HG03521 (cell line): ENCODE data around the gene SLC7A6.

ENCODE experiments used
- ATAC-seq: cut with Tn5 transposase; IDR thresholded peaks from one replicate; pipeline ENCODE4 v1.9.1; 2021; ENCODE audit warnings: mild to moderate bottlenecking, moderate library complexity; ENCODE audit not compliant: unreplicated experiment

SLC7A6 gene

GRCh38 chr16:68234188-68235107, 29.9 kb upstream of the SLC7A6 start:
- no peak for ATAC-seq

DNA sequence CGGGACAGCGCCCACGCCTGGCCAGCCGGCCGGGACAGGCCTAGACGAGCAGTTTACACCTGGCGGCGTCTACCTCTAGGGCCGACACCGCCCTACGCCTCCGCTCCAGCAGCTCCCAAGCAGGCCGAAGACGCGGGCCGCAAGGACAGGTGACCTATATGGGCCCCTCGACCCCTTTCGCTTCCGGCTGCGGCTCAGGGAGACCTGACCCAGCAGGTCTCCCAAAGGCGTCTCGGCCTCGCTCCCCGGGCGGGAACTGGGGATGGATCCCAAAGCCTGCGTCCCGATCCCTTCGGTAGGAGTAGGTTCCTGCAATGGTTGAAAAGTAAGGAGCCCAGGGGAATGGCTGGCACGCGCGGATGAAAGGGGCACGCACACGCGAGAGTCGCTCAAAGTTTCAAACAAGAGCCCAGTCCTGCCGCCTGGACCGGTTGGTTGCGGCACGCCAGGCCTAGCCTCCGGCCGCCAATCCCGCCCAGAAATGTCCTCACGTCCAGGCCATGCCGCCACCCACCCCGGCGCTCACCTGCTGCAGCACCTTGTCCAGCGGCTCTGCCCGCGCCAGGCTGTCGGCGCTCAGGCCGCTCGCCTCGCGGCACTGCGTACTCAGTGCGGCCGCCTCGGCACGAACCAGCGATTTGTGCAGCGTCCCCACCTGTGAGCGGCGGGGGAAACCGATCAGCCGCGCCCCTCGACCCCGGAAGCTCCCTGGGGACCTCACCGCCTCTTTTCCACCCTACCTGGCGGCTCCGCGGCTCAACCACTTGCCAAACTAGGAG, 29.0 kb upstream of the SLC7A6 start:
- ATAC-seq: no peak

- ATAC-seq: no peak
Observed at GRCh38 chr16:68235887-68236136, 28.5 kb upstream of the SLC7A6 start, which contains the start of gene ESRP2. Gene ESRP2 (minus strand): TSS chr16:68236127. CDS start chr16:68236045, 82 bp downstream.

DNA sequence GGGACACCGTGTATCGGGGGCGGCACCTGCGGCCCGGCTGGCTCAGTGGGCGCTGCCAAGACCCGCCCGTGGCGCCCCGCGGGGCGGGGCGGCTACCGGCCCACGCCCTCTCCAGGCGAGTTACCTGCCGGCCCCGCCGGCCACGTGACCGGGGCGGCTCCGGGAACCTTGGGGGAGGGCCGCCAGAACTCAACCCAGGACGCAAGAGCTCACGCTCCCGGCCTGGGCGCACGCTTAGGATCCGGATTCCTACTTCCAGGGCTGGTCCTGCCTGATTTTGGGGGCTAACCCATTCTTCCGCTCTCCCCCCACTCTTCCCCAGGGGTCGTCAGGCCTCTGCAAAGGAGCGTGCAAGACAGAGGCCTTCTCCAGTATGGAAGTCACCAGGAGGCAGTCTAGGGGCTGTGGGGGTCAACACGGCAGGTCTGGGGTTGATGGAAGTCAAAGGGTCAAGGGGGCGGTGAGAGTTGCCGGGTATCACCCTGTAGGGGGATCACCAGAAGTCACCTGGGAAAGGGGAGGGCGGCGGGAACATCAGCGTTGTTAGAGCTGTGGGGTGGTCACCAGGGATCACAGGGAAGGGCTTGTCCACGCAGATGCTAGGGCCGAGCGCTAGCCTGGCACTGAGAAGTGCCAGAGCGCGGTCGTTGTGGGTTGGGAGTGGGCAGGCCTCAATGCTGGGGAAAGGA, 28.0 kb upstream of the SLC7A6 start:
- ATAC-seq: no peak

DNA sequence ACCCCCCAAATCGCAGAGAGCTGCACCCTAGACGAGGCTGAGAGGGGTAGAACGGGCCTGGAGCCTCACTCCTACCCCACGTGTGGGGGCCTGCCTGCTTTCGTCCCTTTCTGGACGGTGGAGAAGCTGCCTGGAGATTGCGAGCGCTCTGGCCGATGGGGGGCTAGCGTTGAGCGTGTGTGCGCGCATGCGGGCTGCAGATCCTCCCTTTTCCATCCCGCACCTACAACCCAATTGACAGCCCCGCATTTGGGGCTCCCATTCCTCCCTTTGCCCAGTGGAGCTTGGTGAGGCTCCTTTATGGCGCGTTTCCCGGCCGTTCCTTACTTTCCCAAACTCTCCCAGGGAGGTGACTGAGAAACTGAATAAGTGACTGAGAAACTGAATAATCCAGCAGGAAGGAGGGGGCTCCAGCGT, 27.5 kb upstream of the SLC7A6 start:
- ATAC-seq: no peak

- ATAC-seq: peak; percentile 88
Observed at GRCh38 chr16:68237243-68238028, 26.9 kb upstream of the SLC7A6 start.

DNA sequence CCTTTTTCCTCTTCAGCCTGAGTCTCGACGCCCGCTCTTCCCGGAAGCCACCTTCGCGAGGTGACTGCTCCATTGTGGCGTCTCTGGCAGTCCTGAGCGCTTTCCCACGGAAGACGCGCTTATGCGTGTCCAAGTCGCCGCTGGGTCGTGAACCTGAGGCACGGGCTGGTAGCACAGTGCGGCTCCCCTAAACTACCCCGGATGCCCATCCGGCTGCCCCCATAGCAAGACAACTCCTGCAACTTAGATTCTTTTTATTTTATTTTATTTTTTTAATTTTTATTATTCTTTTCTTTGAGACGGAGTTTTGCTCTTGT, 26.3 kb upstream of the SLC7A6 start:
- no peak for ATAC-seq

DNA sequence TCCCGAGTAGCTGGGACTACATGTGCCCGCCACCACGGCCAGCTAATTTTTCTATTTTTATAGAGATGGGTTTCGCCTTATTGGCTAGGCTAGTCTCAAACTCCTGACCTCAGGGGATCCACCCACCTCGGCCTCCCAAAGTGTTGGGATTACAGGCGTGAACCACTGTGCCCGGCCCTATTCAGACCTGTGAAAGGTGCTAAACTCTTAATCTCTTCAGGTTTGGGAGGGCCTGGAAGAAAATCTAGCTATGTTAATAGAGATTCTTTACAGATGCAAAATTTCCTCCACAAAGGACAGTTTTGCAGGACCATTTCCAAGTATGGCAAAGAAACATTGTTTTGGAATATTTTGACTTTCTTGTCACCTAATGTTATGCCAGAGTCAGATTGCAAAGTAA, 22.2 kb upstream of the SLC7A6 start:
- ATAC-seq: no peak

- no peak for ATAC-seq
Observed at GRCh38 chr16:68242926-68243858, 21.1 kb upstream of the SLC7A6 start.

DNA sequence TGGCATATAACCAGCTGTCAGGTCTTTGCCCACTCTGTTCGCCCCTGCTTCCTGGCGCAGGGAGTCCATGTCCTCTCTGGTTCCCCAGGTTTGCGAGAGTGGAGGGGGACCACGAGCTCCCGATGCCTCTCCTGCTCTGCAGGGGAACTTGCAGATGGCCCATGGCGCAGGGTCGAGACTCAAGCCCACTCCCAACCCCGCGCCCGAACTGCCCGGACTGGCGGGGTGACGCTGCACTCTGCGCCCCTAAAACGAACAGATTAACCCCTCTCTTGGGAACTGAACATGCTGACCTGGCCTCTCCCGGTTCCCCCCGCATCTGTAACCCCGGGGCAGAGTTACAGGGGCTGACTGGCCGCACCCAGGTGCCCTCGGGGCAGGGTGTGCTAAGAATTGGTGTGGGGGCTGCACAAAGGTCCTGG, 19.8 kb upstream of the SLC7A6 start:
- ATAC-seq: no peak

DNA sequence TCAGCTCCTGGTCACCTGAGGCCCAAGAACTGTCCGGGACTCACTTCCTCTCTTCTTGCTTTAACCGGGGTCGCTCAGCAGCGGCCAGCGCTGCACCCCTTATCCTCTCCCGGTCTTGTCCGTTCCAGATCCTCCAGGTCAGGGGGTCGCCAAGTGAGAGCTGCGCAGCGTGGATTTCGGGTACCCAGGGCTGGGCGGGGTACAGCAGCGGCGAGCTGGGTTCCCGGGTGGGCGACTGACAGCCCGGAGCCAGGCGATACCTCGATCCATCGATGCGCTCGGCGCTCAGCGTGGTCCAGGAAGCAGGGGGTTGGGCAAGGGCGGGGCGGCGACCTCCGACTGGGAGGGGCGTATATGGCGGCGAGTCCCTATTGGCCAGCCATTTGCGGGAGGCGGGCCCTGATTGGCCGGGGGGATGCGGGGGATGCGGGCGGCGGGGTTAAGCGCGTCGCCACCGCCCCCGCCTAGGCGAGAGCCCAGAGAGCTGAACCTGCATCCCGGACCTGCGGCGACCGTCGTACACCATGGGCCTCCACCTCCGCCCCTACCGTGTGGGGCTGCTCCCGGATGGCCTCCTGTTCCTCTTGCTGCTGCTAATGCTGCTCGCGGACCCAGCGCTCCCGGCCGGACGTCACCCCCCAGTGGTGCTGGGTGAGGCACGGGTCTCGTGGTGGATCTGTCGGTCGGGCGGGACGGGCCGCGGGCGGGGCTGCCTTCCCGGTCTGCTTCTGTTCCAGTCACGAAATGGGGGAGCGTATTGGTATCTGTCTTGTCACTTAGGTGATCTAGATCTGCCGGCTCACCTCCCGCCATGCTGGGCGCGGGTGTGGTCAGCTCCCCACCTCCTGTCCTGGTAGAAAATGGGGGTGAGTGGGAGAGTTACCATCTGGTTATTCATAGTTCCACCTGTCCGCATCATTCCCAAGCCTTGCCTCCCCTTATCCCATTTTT, 19.1 kb upstream of the SLC7A6 start, which contains the start of gene PLA2G15:
Gene PLA2G15 (plus strand): TSS at position 471 of the 951 bp plus-strand sequence. CDS start 54 bp downstream, at position 525.
- peak; percentile 89 for ATAC-seq

- ATAC-seq: no peak
Observed at GRCh38 chr16:68246121-68246520, 18.2 kb upstream of the SLC7A6 start.

DNA sequence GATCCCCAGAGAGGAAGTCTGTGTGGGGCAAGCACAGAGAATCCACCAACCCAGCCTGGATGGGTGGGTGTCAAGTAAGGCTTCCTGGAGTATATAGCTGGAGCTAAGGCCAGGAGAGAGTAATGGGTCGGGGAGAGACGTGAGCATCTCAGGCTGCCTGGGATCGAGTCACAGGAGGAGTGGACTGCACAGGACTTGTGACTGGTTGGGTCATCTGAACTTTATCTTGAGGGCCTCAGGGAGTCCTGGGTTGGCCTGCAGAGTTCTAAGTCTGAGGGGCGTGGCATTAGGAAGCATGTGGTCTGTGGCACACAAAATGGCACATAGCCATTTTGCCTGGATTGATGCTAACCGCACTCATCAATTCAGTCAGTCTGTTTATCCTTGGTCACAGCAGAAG, 17.7 kb upstream of the SLC7A6 start:
- ATAC-seq: no peak

DNA sequence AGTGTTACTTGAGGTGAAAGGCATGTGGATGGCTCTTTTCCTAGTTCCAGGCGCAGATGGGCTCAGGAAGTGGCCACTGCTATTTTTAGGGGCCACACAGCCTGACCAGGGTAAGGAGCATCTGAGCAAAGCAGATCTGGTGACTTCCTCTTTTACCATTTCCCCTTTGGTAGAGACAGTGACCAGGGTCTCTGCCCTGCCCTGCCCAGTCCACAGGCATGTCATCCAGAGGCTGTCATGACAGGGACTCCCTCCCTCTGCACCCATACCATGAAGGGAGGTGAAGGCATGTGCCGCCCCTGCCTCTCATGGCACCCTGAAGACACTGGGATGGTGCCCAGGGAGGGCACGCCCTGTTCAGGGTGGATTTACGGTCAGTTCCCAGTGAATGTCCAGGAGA, 16.9 kb upstream of the SLC7A6 start:
- no peak for ATAC-seq

DNA sequence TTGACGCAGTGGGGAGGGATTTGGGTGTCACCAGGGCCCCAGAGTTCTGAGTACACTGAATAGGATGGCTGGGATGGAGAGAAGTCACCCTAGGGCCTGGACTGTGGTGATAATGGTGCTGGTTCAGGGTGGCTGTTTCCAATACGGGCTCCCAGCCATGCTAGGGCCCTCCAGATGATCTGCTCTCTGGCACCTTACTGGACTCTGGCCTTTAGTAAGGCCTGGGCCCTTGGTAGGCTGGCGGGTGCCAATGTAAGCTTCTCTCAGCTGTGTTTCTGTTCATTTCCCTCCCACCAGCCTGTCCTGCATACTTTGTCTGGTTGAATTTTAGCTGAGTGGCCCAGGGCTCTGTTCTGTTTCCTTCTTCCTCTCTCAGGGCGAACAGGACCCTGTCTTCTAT, 16.4 kb upstream of the SLC7A6 start:
- ATAC-seq: no peak

GRCh38 chr16:68249371-68249770, 15.0 kb upstream of the SLC7A6 start:
- ATAC-seq: no peak

DNA sequence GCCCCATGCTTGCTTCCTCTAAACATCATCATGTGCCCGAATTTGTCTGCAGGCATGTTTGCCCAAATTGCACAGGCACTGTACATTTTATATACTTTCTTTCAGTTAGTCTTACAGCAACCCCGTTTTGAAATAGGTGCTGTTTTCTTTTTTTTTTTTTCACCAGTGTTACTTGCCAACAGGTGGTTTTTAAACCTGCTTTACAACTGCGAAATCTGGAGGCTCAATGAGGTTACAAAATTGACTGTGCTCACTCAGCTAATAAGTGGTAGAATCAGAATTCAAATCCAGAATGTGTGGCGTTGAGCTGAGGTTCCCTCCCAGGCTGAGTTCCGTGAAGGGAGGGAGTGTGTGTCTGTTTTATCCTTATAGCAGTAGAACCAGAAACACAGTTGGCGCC, 13.4 kb upstream of the SLC7A6 start:
- ATAC-seq: no peak

GRCh38 chr16:68251832-68252231, 12.5 kb upstream of the SLC7A6 start:
- no peak for ATAC-seq

DNA sequence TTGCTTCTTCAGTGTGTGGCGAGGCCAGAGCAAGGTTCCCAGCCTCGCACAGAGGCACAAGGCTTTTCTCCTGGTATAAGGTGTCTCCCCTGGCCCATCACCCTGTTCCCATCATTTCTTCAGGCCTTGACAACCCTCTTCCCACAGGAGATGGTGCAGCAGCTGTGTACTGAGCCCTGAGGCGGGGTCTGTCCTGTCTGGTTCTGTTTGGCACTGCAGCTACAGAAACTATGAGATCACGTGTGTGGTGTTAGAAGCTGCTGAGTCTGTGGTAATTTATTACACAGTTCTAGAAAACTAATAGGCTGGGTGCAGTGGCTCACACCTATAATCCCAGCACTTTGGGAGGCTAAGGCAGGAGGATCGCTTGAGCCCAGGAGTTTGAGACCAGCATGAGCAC, 11.9 kb upstream of the SLC7A6 start:
- ATAC-seq: no peak
